CD4-positive, alpha-beta T cell treated with Interferon gamma for 1 hour (primary cell): ENCODE results near the gene CCSER1.
"Not testable (repeated sequence)": the region's sequence is repeated elsewhere in the genome, so short reads cannot be mapped to it uniquely, and the experiment has no call there.

Experiments used
- DNase-seq: peaks from one replicate; pipeline ENCODE4 v3.0.0-alpha.2; 2020

The CCSER1 gene

DNA sequence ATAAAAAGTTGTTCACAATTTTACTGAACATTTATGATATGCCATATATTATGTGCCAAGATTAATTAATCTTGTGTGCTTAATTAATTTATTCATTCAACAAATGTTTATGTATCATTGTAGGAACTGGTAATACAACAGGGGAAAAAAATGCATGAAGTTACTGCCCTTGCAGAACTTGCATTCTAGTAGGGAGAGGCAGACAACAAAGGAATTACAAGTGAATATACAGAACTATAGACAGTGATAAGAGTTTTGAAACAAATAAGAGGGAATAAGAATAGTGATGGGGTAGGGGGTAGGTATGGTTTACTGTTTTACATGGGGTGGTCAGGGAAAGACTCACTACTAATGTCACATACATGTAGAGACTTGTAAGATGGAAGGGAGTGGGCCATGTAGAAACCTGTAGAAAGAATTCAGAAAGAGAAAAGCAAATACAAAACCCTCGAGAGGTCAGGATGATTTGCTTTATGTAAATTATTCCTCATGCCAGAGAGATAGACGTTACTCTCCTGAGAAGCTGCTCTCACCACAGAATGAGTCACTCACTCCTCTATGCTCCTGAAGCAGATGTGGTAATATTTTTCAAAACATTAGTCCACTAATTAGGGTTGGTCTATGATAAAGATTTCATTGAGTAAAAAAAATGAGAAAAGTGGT lies 1321.6 kb downstream of the CCSER1 start:
- DNase-seq, result no peak

- DNase-seq, result no peak
These were observed 1326.9 kb downstream of the CCSER1 start for GRCh38 chr4:91454111-91454510.

DNA sequence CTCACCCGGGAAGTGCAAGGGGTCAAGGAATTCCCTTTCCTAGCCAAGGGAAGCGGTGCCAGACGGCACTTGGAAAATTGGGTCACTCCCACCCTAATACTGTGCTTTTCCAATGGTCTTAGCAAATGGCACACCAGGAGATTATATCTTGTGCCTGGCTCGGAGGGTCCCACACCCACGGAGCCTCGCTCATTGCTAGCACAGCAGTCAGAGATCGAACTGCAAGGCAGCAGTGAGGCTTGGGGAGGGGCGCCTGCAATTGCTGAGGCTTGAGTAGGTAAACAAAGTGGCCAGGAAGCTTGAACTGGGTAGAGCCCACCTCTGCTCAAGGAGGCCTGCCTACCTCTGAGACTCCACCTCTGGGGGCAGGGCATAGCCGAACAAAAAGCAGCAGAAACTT lies 1335.4 kb downstream of the CCSER1 start:
- not testable (repeated sequence) for DNase-seq

DNA sequence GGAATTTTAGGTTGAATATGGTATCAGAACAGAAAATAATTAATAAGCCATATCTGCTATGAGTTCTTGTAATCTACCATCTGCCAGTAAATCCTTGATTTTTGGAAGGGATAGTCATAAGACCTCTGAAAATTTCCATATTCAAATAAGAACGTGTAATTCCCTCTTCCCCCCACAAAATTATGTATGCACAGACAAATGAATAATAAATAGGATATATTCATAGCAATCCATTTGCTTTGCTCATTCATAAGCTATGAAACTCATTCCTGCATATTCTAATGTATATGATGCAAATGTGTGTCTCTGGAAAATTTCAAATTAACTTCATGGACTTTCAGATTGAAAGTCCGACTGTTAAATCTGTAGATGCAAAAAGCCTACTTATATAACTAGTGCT lies 1343.5 kb downstream of the CCSER1 start:
- no peak for DNase-seq

GRCh38 chr4:91471280-91471679 lies 1344.1 kb downstream of the CCSER1 start:
- DNase-seq, result no peak

DNA sequence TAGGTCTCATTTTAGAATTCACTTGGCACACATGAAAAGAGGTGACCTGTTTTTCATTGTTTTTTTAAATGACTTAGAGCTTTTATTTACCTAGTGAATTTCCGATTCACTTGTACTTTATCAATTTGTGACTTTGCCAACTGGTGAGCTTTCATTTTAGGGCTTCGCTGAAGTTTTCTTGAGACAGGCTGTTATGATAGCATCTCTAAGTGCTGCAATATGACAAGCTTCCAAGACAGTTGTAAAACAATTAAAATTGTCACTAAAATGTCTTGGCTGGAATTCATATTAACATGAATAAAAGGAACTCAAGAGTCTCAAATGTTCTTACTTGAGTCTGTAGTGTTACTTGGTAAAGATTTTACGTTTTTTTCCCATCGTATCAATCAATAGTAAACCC lies 1344.9 kb downstream of the CCSER1 start:
- DNase-seq, result no peak

GRCh38 chr4:91485415-91485814 lies 1358.2 kb downstream of the CCSER1 start:
- no peak for DNase-seq

DNA sequence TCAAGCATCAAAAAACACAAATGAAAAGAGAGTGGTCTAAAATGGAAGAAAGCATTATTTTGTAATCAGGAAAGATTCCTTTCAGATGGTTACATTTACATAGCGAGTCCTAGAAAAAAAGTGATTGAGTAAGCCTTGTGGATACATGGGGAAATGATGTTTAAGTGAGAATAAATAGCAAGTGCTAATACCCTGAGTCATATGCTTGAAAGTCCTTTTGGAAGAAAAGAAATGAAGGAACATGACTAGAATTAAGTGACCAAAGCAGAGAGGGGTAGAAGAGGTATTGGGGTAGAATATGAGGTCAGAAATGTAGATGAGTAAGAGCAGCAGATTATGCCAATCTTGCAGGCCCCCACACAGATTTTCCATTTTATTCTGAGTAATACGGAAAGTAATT lies 1361.8 kb downstream of the CCSER1 start:
- DNase-seq, result no peak

DNA sequence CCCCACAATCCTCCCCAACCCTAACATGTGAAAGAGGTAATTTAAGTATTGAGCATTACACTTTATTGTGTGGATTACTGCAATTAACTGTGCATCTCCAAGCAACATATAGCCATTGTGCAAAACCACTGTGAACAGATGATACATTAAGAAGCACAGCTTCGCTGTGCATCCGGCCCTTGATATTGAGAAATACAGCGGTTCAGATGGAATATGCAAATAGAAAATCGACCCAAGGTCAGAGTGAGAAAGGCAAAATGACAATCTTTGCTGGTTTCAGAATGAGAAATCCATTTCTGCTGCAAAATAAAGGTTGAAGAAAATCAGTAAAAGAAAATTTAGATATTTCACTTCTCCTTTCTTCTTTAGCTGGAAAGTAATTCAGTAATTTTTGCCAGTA lies 1370.7 kb downstream of the CCSER1 start:
- DNase-seq, result no peak

DNA sequence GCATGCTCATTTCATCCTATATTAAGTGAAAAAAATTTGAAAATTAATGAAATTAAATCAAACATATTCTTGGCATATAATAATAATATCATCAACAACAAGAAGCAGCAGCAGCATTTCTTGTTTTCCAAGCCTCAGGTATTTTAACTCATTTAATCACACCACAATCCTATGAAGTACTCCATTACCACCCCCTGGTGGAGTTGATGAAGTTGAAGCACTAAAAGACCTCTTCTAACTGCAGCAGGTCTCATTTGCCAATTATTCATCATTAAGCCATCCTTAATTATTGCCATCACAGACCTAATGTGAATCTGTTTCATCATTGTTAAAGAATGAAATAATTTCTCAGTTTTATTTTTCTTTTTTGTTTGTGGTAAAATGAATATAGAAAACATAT lies 1375.2 kb downstream of the CCSER1 start:
- DNase-seq, result no peak

GRCh38 chr4:91513326-91513725 lies 1386.1 kb downstream of the CCSER1 start:
- DNase-seq, result no peak

GRCh38 chr4:91519155-91519554 lies 1392.0 kb downstream of the CCSER1 start:
- DNase-seq, result no peak

- DNase-seq, result no peak
These were observed 1398.4 kb downstream of the CCSER1 start for GRCh38 chr4:91525621-91526020.

DNA sequence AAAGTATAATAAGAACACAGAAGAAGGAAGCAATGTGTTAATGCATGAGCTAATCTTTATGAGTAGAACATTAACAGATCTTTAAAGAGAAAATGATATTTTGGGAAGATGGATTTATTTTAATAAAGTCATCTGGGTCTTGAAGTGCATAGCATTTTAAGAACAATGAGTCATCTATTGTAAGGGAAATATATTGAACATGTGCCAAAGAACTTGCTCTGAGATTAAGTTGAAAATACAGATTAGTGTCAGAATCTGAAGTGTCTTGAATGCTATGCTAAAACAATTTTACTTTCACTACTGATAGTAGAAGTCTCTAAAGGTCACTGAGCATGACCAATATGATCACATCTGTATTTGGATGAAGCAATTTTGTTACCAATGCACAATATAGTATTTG lies 1399.9 kb downstream of the CCSER1 start:
- no peak for DNase-seq

DNA sequence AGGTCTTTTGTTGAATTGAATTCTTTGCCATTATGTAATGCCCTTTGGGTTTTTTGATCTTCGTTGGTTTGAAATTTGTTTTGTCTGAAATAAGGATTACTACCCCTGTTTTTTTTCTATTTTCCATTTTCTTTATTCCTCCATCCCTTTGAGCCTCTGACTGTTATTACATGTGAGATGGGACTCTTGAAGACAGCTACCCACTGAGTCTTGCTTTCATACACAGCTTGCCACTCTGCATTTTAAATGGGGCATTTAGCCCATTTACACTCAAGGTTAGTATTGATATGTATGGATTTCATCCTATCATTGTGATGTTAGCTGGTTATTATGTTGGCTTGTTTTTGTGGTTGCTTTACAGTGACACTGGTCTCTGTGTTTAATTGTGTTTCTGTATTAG lies 1440.4 kb downstream of the CCSER1 start:
- no peak for DNase-seq

DNA sequence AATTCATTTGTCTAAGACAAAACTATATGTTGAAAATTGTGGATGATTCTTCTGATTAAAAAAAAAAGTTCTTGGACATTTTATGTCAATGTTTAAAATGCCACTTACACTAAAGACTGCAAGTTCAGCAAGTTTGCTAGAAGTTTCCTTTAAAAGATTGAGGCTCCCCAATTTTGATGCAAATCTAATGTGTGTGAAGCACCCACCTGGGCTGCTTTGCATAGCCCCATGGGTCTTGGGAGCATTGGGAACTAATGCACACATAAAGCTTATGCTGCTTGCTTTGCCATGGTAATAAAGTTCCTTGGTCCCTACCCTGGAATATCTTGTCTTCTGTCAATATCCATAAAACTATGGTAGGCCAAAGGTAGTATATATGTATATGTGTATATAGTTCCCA lies 1450.7 kb downstream of the CCSER1 start:
- DNase-seq, result no peak

GRCh38 chr4:91590260-91590659 lies 1463.1 kb downstream of the CCSER1 start:
- no peak for DNase-seq

DNA sequence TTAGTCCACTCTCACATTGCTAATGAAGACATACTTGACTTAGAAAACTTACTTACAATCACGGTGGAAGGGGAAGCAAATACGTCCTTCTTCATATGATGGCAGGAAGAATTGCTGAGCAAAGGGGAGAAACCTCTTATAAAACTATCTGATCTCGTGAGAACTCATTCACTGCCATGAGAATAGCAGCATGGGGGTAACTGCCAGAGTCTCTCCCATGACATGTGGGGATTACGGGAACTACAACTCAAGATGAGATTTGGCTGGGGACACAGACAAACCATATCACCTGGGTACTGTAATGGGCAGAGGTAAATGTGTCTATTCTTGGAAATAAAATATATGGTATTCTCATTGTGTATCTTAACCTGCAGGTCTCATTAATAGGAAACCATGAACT lies 1464.9 kb downstream of the CCSER1 start:
- no peak for DNase-seq

- no peak for DNase-seq
These were observed 1469.5 kb downstream of the CCSER1 start for GRCh38 chr4:91596718-91597117.

DNA sequence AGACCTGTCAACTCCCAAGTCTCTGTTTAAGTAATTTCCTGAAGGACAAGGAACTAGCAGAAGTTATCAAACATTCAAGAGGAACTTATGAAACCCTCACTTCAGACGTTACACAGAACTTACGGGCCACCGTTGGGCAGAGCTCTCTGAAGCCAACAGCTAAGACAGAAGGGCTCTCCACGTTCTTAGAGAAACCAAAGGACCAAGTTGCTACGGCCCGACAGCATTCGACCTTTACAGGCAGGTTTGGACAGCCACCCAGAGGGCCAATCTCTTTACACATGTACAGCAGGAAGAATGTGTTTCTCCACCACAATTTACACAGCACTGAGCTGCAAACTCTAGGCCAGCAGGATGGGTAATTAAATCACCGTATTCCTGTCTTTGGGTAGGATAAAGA lies 1471.5 kb downstream of the CCSER1 start:
- DNase-seq, result no peak

GRCh38 chr4:91600301-91600700 lies 1473.1 kb downstream of the CCSER1 start:
- DNase-seq, result no peak

GRCh38 chr4:91601401-91601800 lies 1474.2 kb downstream of the CCSER1 start:
- no peak for DNase-seq

- DNase-seq, result no peak
These were observed 1484.6 kb downstream of the CCSER1 start for GRCh38 chr4:91611782-91612181.

GRCh38 chr4:91620952-91621351 lies 1493.8 kb downstream of the CCSER1 start:
- no peak for DNase-seq

DNA sequence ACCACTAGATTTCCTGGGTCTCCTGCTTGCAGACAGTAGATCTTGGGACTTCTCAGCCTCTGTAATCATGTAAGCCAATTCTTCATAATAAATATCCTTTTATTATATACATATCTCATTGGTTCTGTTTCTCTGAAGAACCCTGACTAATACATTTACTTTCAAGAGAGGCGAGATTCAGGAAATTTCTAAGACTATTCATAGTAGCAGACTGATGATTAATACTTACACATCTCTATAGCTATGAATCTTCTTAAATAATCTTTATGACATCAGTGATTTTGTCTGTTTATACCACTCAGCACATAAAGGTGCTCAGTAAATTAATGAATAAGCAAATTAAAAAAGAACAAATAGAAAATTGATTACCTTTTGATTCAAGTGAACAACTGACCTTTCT lies 1494.3 kb downstream of the CCSER1 start:
- no peak for DNase-seq
